GM12878 (cell line): Measurements from ENCODE around the gene PACS1. TPM values are rescaled to one million over a fixed set of nuclear protein-coding genes. Genes with fewer than 3 reads are reported as not detected.

Experiments
- ATAC-seq: fragments of 200-7000 bp; cut with Tn5 transposase; 3 replicates; pipeline ENCODE4 v1.9.1; 2020; ENCODE audit warnings: mild to moderate bottlenecking, moderate library complexity
- BruUV-seq: library from RNA; stranded (reverse); fragments of 400-500 nt; replicated peaks from 2 replicates; lab custom pipeline; 2021; lab: Mats Ljungman, UMichigan
- CTCF ChIA-PET: fragments of 300-600 bp; sonication (Branson Sonifier 250); formaldehyde crosslinking; extraction: SDS; loops from one replicate; lab custom pipeline; 2021; ENCODE audit warnings: inconsistent platforms; lab: Yijun Ruan, JAX
- POLR2A ChIA-PET: fragments of 350-600 bp; formaldehyde crosslinking; extraction: SDS; loops from one replicate; lab custom pipeline; 2021; ENCODE audit warnings: inconsistent platforms; lab: Charles Lee
- RAD21 ChIA-PET: fragments of 300-600 bp; sonication (Branson Sonifier 250); formaldehyde crosslinking; loops from one replicate; lab custom pipeline; 2023; ENCODE audit warnings: antibody characterized with exemption; ENCODE audit not compliant: unreplicated experiment; lab: Charles Lee
- SMC1A ChIA-PET: fragments of 300-600 bp; sonication (Branson Sonifier 250); formaldehyde crosslinking; loops from one replicate; lab custom pipeline; 2023; ENCODE audit not compliant: unreplicated experiment, uncharacterized antibody; lab: Charles Lee
- DNase-seq: peaks from one replicate; pipeline ENCODE4 v3.0.0-alpha.2; 2011; ENCODE audit warnings: low read depth, low spot score
- FAIRE-seq: peaks from 3 replicates; lab custom pipeline; 2011; peaks lifted over from hg19 to GRCh38; lab: Jason Lieb, UNC
- H2AFZ ChIP-seq: 2 replicates; pipeline ENCODE4 v1.6.0; 2011; ENCODE audit warnings: low read depth, low read length, control low read depth; ENCODE audit not compliant: control insufficient read depth
- H3K27ac ChIP-seq: 2 replicates; pipeline ENCODE4 v1.5.1; 2011; ENCODE audit warnings: control low read depth; ENCODE audit not compliant: control insufficient read depth, insufficient read depth
- H3K27me3 ChIP-seq, 2 experiments: replicated peaks in 1 of 2; 2 replicates each; pipeline versions ENCODE4 v1.6.0 to v1.6.1; 2011; ENCODE audit warnings: low read length in 1 of 2; ENCODE audit not compliant: control insufficient read depth in 2 of 2, insufficient read depth in 2 of 2
- H3K36me3 ChIP-seq, 2 experiments: 2 replicates each; pipeline ENCODE4 v1.5.1; 2011; ENCODE audit warnings: low read length in 1 of 2; ENCODE audit not compliant: control insufficient read depth in 2 of 2, insufficient read depth in 2 of 2
- H3K4me1 ChIP-seq: 2 replicates; pipeline ENCODE4 v1.6.1; 2011; ENCODE audit warnings: mild to moderate bottlenecking, low read length, moderate library complexity, mixed read lengths; ENCODE audit not compliant: control insufficient read depth, insufficient read depth
- H3K4me2 ChIP-seq: 2 replicates; pipeline ENCODE4 v1.6.0; 2011; ENCODE audit warnings: control low read depth; ENCODE audit not compliant: control insufficient read depth, insufficient read depth
- H3K4me3 ChIP-seq: fragments of 200-600 bp; sonication (generic); 2 replicates; pipeline ENCODE4 v1.5.1; 2016
- H3K79me2 ChIP-seq: 2 replicates; pipeline ENCODE4 v1.6.0; 2011; ENCODE audit warnings: low read length; ENCODE audit not compliant: control insufficient read depth, insufficient read depth
- H3K9ac ChIP-seq: 2 replicates; pipeline ENCODE4 v1.8.0; 2011; ENCODE audit warnings: low read length, control low read depth, mixed read lengths; ENCODE audit not compliant: control insufficient read depth, insufficient read depth
- H3K9me3 ChIP-seq: replicated peaks from 3 replicates; pipeline ENCODE4 v1.5.1; 2011; ENCODE audit warnings: mild to moderate bottlenecking, low read length; ENCODE audit not compliant: control insufficient read depth, insufficient read depth
- H4K20me1 ChIP-seq: 2 replicates; pipeline ENCODE4 v1.6.0; 2011; ENCODE audit not compliant: control insufficient read depth, insufficient read depth
- BCL11A ChIP-seq: IDR thresholded peaks from 2 replicates; pipeline ENCODE4 v1.6.1; 2011; ENCODE audit warnings: low read depth, low read length
- WGBS: methylation state at CpG from one replicate; pipeline ENCODE4 v1.1.6; 2016; ENCODE audit warnings: low lambda C conversion rate; ENCODE audit not compliant: insufficient replicate concordance, insufficient coverage; ENCODE audit errors: missing lambda C conversion rate; 5-methylcytosine and 5-hydroxymethylcytosine counted together
- in situ Hi-C: fragments of 300-500 bp; cut with MboI; formaldehyde crosslinking; loops from 9 replicates; pipeline ENCODE4 v1.14.3; 2018; ENCODE audit warnings: mixed read lengths
- intact Hi-C: fragments of 100-400 bp; cut with micrococcal nuclease; formaldehyde crosslinking; loops from one replicate; pipeline ENCODE4 v1.14.2; 2022; ENCODE audit not compliant: unreplicated experiment
- polyA plus RNA-seq, 11 experiments: library from polyadenylated mRNA; depleted of rRNA in 4 of 11; unstranded in 6 of 11; stranded (reverse) in 5 of 11; fragments of >200 nt; fragmentation: Nextera tagmentation in 4 of 11; fragmentation: Illumina TruSeq in 1 of 11; extraction: Ambion mirVana in 4 of 11; extraction: Trizol in 1 of 11; gene quantifications; 1 replicate in 1 of 11; 2 replicates in 10 of 11; pipeline versions ENCODE4 v1.2.1 to v1.2.3, GENCODE V29; 2011 to 2016; ENCODE audit warnings: inconsistent platforms in 2 of 11, missing spikeins in 2 of 11, low read depth in 1 of 11
- total RNA-seq, 4 experiments: library from RNA; depleted of rRNA in 3 of 4; stranded (reverse); fragments of >200 nt in 3 of 4; fragmentation: Illumina TruSeq in 1 of 4; extraction: Trizol in 1 of 4; gene quantifications; 2 replicates each; pipeline versions ENCODE4 v1.2.1 to v1.2.3, GENCODE V29; 2013 to 2021
- TF ChIP-seq, protein P1 (sequence below): fragments of 450-650 bp; IDR thresholded peaks from 2 replicates; pipeline ENCODE4 v1.6.1; 2016; ENCODE audit warnings: mild to moderate bottlenecking
- TF ChIP-seq, protein P2 (sequence below): fragments of 450-650 bp; IDR thresholded peaks from 2 replicates; pipeline ENCODE4 v1.6.1; 2017; ENCODE audit warnings: mild to moderate bottlenecking

PACS1 gene
- total and polyA plus RNA-seq, 10 of the 15 experiments (the other 5 are each of a cell fraction or from before 2014, with no cell fraction given), result 1.1 to 74.3 (median 17.9) TPM

DNA sequence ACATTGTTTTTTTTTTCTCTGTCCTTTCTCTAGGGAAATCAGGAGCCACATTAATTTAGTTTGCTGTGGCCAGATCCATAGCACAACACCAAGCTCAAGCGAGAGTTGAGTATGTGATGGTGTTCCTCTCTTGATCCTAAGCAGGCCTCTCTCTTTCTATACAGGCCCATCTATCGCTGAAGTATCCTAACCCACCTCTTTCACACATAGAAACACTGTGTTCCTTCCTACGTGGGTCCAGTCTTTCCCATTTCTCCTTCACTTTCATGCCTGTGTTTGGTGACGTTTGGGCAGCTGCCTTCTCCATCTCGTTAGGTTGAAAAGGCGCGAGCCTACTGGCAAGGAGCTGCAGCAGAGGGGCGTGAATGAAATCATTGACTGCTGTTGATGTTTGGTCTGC lies 2.4 kb downstream of the PACS1 start:
- DNase-seq (no peak), FAIRE-seq (no peak), ATAC-seq (no peak)
- TF ChIP-seq, protein P1, sequence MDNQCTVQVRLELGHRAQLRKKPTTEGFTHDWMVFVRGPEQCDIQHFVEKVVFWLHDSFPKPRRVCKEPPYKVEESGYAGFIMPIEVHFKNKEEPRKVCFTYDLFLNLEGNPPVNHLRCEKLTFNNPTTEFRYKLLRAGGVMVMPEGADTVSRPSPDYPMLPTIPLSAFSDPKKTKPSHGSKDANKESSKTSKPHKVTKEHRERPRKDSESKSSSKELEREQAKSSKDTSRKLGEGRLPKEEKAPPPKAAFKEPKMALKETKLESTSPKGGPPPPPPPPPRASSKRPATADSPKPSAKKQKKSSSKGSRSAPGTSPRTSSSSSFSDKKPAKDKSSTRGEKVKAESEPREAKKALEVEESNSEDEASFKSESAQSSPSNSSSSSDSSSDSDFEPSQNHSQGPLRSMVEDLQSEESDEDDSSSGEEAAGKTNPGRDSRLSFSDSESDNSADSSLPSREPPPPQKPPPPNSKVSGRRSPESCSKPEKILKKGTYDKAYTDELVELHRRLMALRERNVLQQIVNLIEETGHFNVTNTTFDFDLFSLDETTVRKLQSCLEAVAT, result peak; percentile 90
- TF ChIP-seq, protein P2, sequence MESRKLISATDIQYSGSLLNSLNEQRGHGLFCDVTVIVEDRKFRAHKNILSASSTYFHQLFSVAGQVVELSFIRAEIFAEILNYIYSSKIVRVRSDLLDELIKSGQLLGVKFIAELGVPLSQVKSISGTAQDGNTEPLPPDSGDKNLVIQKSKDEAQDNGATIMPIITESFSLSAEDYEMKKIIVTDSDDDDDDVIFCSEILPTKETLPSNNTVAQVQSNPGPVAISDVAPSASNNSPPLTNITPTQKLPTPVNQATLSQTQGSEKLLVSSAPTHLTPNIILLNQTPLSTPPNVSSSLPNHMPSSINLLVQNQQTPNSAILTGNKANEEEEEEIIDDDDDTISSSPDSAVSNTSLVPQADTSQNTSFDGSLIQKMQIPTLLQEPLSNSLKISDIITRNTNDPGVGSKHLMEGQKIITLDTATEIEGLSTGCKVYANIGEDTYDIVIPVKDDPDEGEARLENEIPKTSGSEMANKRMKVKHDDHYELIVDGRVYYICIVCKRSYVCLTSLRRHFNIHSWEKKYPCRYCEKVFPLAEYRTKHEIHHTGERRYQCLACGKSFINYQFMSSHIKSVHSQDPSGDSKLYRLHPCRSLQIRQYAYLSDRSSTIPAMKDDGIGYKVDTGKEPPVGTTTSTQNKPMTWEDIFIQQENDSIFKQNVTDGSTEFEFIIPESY, result peak; percentile 42; the same call in 1 of the 2 replicates
- no peak for TF ChIP-seq BCL11A
- no peaks in the 10 kb centered on the region for H4K20me1 ChIP-seq
- BruUV-seq, result TSS peak; percentile 32
- ChIA-PET POLR2A (interaction anchor here (0.6 to 6.3 kb wide), 4 partner anchors 41 to 216 kb away, joined by 3 to 56 read pairs (median 12); no protein-coding TSS in a partner anchor), CTCF (interaction anchor here (0.6 to 20.0 kb wide), 5 partner anchors 23 to 153 kb away, joined by 3 to 195 read pairs (median 7); no protein-coding TSS in a partner anchor), RAD21 (interaction anchor here (1.5 to 7.3 kb wide), 5 partner anchors 9 to 63 kb away, joined by 7 to 81 read pairs (median 14); no protein-coding TSS in a partner anchor), SMC1A (interaction anchor here (0.6 to 17.7 kb wide), 5 partner anchors 9 to 62 kb away, joined by 3 to 265 read pairs (median 5); no protein-coding TSS in a partner anchor)
- no peak overlapping the region for H2AFZ ChIP-seq
- in situ Hi-C loops, result no loop called here
- H3K27ac ChIP-seq, result peak overlapping the region; percentile 26
- peaks cover 65% of the 10 kb centered on the region for H3K79me2 ChIP-seq
- H3K4me3 ChIP-seq, result peak overlapping the region; percentile 94
- peaks cover 9 to 21% of the 10 kb centered on the region in 2 experiments for H3K36me3 ChIP-seq
- no peaks in the 10 kb centered on the region for H3K9me3 ChIP-seq
- H3K4me1 ChIP-seq, result peaks cover 24% of the 10 kb centered on the region
- H3K4me2 ChIP-seq, result peak overlapping the region; percentile 97
- H3K9ac ChIP-seq, result peak overlapping the region; percentile 81; the same call in 1 of the 2 replicates
- intact Hi-C loops, result loop anchor here (5.0 kb wide), 1 partner anchor 150 kb away; no protein-coding TSS in a partner anchor
- H3K27me3 ChIP-seq, result no peaks in the 10 kb centered on the region
- WGBS, result 84% methylated on average over 8 of the region's 8 CpGs
